Nephron progenitor cell (in vitro differentiated cells): Measurements from ENCODE around the gene FKBP1A.
"Not testable (repeated sequence)": the region's sequence is repeated elsewhere in the genome, so short reads cannot be mapped to it uniquely, and the experiment has no call there.

Source experiments
- DNase-seq: peaks from one replicate; pipeline ENCODE4 v3.0.0; 2021
- H3K27ac Mint-ChIP-seq: 2 replicates; pipeline ENCODE4 v1.8.0; 2021; ENCODE audit warnings: mild to moderate bottlenecking, moderate library complexity, mixed read lengths
- H3K27me3 Mint-ChIP-seq: 2 replicates; pipeline ENCODE4 v1.8.0; 2021; ENCODE audit warnings: mild to moderate bottlenecking, low read depth, mixed read lengths; ENCODE audit not compliant: poor library complexity
- H3K36me3 Mint-ChIP-seq: 2 replicates; pipeline ENCODE4 v1.8.0; 2021; ENCODE audit warnings: low read depth, mixed read lengths
- H3K4me1 Mint-ChIP-seq: 2 replicates; pipeline ENCODE4 v1.8.0; 2021; ENCODE audit warnings: mixed read lengths
- H3K4me3 Mint-ChIP-seq: 2 replicates; pipeline ENCODE4 v1.8.0; 2021; ENCODE audit warnings: mild to moderate bottlenecking, moderate library complexity, mixed read lengths
- H3K9me3 Mint-ChIP-seq: 2 replicates; pipeline ENCODE4 v1.8.0; 2021; ENCODE audit warnings: mild to moderate bottlenecking, moderate library complexity, mixed read lengths
- CTCF ChIP-seq: fragments of 200-600 bp; sonication (generic); IDR thresholded peaks from 2 replicates; pipeline ENCODE4 v1.5.0; 2021; ENCODE audit warnings: antibody characterized with exemption

The FKBP1A gene

GRCh38 chr20:1415667-1416468 is 23.0 kb upstream of the FKBP1A start:
- Mint-ChIP-seq H3K27ac (no peak overlapping the region), H3K9me3 (peaks cover 23% of the 10 kb centered on the region), H3K36me3 (peaks cover 5% of the 10 kb centered on the region), H3K4me1 (peaks cover 4% of the 10 kb centered on the region), H3K4me3 (no peak overlapping the region), H3K27me3 (no peaks in the 10 kb centered on the region)
- no peak for TF ChIP-seq CTCF
- no peak for DNase-seq

- peaks cover 4% of the 10 kb centered on the region for H3K4me1 Mint-ChIP-seq
- no peak for DNase-seq
- H3K27me3 Mint-ChIP-seq, result no peaks in the 10 kb centered on the region
- no peak overlapping the region for H3K27ac Mint-ChIP-seq
- H3K4me3 Mint-ChIP-seq, result no peak overlapping the region
- TF ChIP-seq CTCF, result no peak
- peaks cover 20% of the 10 kb centered on the region for H3K9me3 Mint-ChIP-seq
- H3K36me3 Mint-ChIP-seq, result peaks cover 5% of the 10 kb centered on the region
These were observed 22.1 kb upstream of the FKBP1A start for GRCh38 chr20:1414982-1415381.

- Mint-ChIP-seq H3K4me3 (no peak overlapping the region), H3K36me3 (peaks cover 5% of the 10 kb centered on the region), H3K27me3 (no peaks in the 10 kb centered on the region), H3K4me1 (peaks cover 20% of the 10 kb centered on the region), H3K9me3 (peaks cover 44% of the 10 kb centered on the region), H3K27ac (no peak overlapping the region)
- no peak for TF ChIP-seq CTCF
- no peak for DNase-seq
These were observed 12.9 kb upstream of the FKBP1A start for GRCh38 chr20:1405801-1406200.

GRCh38 chr20:1403624-1404023 is 10.8 kb upstream of the FKBP1A start:
- Mint-ChIP-seq H3K4me1 (peaks cover 42% of the 10 kb centered on the region), H3K4me3 (no peak overlapping the region), H3K27me3 (no peaks in the 10 kb centered on the region)

GRCh38 chr20:1402149-1402548 is 9.3 kb upstream of the FKBP1A start:
- peaks cover 30% of the 10 kb centered on the region for H3K9me3 Mint-ChIP-seq
- H3K4me3 Mint-ChIP-seq, result no peak overlapping the region
- TF ChIP-seq CTCF, result no peak
- peaks cover 5% of the 10 kb centered on the region for H3K36me3 Mint-ChIP-seq
- H3K27me3 Mint-ChIP-seq, result no peaks in the 10 kb centered on the region
- peaks cover 49% of the 10 kb centered on the region for H3K4me1 Mint-ChIP-seq
- DNase-seq, result no peak
- no peak overlapping the region for H3K27ac Mint-ChIP-seq

More at GRCh38 chr20:1403624-1404023, 10.8 kb upstream of the FKBP1A start:
- TF ChIP-seq CTCF, result no peak
- DNase-seq, result no peak
- H3K36me3 Mint-ChIP-seq, result peaks cover 5% of the 10 kb centered on the region
- H3K9me3 Mint-ChIP-seq, result peaks cover 39% of the 10 kb centered on the region
- H3K27ac Mint-ChIP-seq, result no peak overlapping the region

GRCh38 chr20:1401451-1401907 is 8.6 kb upstream of the FKBP1A start:
- no peak for TF ChIP-seq CTCF
- Mint-ChIP-seq H3K27ac (no peak overlapping the region), H3K4me3 (no peak overlapping the region), H3K9me3 (peaks cover 24% of the 10 kb centered on the region), H3K36me3 (peaks cover 5% of the 10 kb centered on the region), H3K27me3 (peaks cover 6% of the 10 kb centered on the region), H3K4me1 (peaks cover 49% of the 10 kb centered on the region)
- no peak for DNase-seq

- Mint-ChIP-seq H3K9me3 (peaks cover 18% of the 10 kb centered on the region), H3K4me1 (peaks cover 49% of the 10 kb centered on the region), H3K27me3 (peaks cover 10% of the 10 kb centered on the region)
- H3K4me3 Mint-ChIP-seq, H3K27ac Mint-ChIP-seq, DNase-seq, H3K36me3 Mint-ChIP-seq: not testable (repeated sequence)
These were observed 7.0 kb upstream of the FKBP1A start for GRCh38 chr20:1399678-1400366.

GRCh38 chr20:1398185-1398584 is 5.3 kb upstream of the FKBP1A start:
- Mint-ChIP-seq H3K4me1 (peaks cover 57% of the 10 kb centered on the region), H3K27me3 (peaks cover 16% of the 10 kb centered on the region)
- not testable (repeated sequence) for H3K36me3 Mint-ChIP-seq, DNase-seq, H3K9me3 Mint-ChIP-seq, H3K27ac Mint-ChIP-seq, H3K4me3 Mint-ChIP-seq
